ENCODE data around the gene ADAM30.

Gene ADAM30

GRCh38 chr1:119935373-119935772 is 39.1 kb upstream of the ADAM30 start:
- H3K36me3 ChIP-seq = peaks cover 32% of the 10 kb centered on the region
- no peak for DNase-seq
- H3K27ac ChIP-seq = no peak overlapping the region
- no peak overlapping the region for H3K4me3 ChIP-seq (ENCODE audit: low read depth, low read length)
- TF ChIP-seq, protein P1, sequence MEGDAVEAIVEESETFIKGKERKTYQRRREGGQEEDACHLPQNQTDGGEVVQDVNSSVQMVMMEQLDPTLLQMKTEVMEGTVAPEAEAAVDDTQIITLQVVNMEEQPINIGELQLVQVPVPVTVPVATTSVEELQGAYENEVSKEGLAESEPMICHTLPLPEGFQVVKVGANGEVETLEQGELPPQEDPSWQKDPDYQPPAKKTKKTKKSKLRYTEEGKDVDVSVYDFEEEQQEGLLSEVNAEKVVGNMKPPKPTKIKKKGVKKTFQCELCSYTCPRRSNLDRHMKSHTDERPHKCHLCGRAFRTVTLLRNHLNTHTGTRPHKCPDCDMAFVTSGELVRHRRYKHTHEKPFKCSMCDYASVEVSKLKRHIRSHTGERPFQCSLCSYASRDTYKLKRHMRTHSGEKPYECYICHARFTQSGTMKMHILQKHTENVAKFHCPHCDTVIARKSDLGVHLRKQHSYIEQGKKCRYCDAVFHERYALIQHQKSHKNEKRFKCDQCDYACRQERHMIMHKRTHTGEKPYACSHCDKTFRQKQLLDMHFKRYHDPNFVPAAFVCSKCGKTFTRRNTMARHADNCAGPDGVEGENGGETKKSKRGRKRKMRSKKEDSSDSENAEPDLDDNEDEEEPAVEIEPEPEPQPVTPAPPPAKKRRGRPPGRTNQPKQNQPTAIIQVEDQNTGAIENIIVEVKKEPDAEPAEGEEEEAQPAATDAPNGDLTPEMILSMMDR (IDR thresholded peaks at IDR 0.05; ENCODE audit: low read depth, low read length) = no peak
- H3K27me3 ChIP-seq (ENCODE audit: insufficient read depth, low read depth, severe bottlenecking) = no peaks in the 10 kb centered on the region
- H3K9me3 ChIP-seq (ENCODE audit: severe bottlenecking) = no peaks in the 10 kb centered on the region

DNA sequence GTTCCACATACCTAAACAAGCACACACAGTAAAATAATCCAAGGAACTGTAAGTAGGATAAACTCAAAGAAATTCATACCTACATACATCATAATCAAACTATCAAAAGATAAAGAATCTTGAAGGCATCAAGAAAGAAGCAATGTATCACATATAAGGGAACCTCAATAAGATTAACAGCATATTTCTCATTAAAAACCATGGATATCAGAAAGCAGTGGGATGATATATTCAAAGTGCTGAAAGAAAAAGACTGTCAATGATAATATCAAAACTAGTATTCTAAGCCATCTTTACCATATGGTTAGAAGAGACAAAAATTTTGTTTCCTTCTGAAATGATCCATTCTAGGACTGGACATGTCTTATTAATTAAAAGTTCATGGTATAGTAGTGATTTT is 37.1 kb upstream of the ADAM30 start:
- Histone ChIP-seq H3K27me3 (ENCODE audit: insufficient read depth, low read depth, severe bottlenecking) (no peaks in the 10 kb centered on the region), H3K4me3 (ENCODE audit: low read depth, low read length) (no peak overlapping the region), H3K27ac (no peak overlapping the region), H3K9me3 (ENCODE audit: severe bottlenecking) (no peaks in the 10 kb centered on the region), H3K36me3 (peaks cover 32% of the 10 kb centered on the region)
- no peak for DNase-seq
- TF ChIP-seq, protein P1 (IDR thresholded peaks at IDR 0.05; ENCODE audit: low read depth, low read length) = no peak

DNA sequence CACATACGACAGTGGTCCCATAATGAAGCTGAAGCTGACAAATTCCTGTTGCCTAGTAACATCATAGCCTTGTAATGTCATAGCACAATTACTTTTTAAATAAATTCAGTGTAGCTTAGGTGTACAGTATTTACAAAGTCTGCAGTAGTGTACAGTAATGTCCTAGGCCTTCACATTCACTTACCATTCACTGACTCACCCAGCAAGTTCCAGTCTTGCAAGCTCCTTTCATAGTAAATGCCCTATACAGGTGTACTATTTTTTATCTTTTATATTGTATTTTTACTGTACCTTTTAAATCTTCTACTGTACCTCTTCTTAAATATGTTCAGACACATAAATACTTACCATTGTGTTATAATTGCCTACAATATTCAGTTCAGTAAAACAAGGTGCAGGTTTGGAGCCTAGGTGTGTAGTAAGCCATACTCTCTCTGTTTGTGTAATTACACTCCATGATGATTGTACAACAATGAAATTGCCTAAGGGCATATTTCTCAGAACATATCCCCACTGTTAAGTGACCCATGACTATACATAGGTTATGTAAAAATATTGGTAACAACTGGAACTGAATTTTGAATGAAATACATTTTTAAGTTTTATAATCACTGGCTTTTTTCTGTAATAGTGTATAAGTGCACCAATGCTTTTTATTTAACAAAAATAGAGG is 33.5 kb upstream of the ADAM30 start:
- Histone ChIP-seq H3K36me3 (peaks cover 23% of the 10 kb centered on the region), H3K9me3 (ENCODE audit: severe bottlenecking) (no peaks in the 10 kb centered on the region), H3K4me3 (ENCODE audit: low read depth, low read length) (no peak overlapping the region), H3K27me3 (ENCODE audit: insufficient read depth, low read depth, severe bottlenecking) (no peaks in the 10 kb centered on the region), H3K27ac (no peak overlapping the region)
- DNase-seq = no peak
- TF ChIP-seq, protein P1 (IDR thresholded peaks at IDR 0.05; ENCODE audit: low read depth, low read length) = no peak

DNA sequence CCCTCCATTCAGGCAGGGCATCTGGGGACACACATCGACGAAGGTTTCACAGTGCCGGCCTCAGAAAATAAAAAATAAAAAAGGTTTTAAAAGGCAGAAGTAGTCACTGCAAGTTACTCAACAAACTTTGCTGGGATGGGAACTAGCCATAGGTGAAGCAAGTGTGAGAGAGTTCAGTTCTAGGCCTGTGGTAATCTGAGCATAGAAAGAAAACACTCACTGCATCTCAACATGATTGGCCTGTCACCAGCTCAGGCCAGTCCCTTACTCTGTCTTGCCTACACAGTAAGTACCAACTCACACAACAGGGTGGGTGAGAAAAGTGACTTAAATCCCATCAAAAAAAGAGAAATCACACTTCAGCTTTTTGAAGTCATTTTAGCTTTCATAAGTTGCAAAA is 30.2 kb upstream of the ADAM30 start:
- H3K27ac ChIP-seq = no peak overlapping the region
- TF ChIP-seq, protein P1 (IDR thresholded peaks at IDR 0.05; ENCODE audit: low read depth, low read length) = no peak
- DNase-seq = no peak
- peaks cover 30% of the 10 kb centered on the region for H3K36me3 ChIP-seq
- no peak overlapping the region for H3K4me3 ChIP-seq (ENCODE audit: low read depth, low read length)
- no peaks in the 10 kb centered on the region for H3K9me3 ChIP-seq (ENCODE audit: severe bottlenecking)
- no peaks in the 10 kb centered on the region for H3K27me3 ChIP-seq (ENCODE audit: insufficient read depth, low read depth, severe bottlenecking)

GRCh38 chr1:119924948-119925898 is 28.9 kb upstream of the ADAM30 start:
- no peaks in the 10 kb centered on the region for H3K27me3 ChIP-seq (ENCODE audit: insufficient read depth, low read depth, severe bottlenecking)
- peaks cover 40% of the 10 kb centered on the region for H3K36me3 ChIP-seq
- no peak overlapping the region for H3K4me3 ChIP-seq (ENCODE audit: low read depth, low read length)
- H3K27ac ChIP-seq = no peak overlapping the region
- TF ChIP-seq, protein P1 (IDR thresholded peaks at IDR 0.05; ENCODE audit: low read depth, low read length) = no peak
- no peak for DNase-seq
- H3K9me3 ChIP-seq (ENCODE audit: severe bottlenecking) = no peaks in the 10 kb centered on the region
